Nephron (organoid): Measurements from ENCODE around the gene TELO2.
"Not testable (repeated sequence)": the region's sequence is repeated elsewhere in the genome, so short reads cannot be mapped to it uniquely, and the experiment has no call there.

Experiments
- H3K27ac Mint-ChIP-seq, 3 experiments: 2 replicates each; pipeline ENCODE4 v1.8.0; 2020; ENCODE audit warnings: mixed read lengths in 3 of 3, mild to moderate bottlenecking in 2 of 3, moderate library complexity in 1 of 3
- H3K27me3 Mint-ChIP-seq: 2 replicates; pipeline ENCODE4 v1.8.0; 2021; ENCODE audit warnings: low read depth, mild to moderate bottlenecking, moderate library complexity, mixed read lengths
- H3K36me3 Mint-ChIP-seq: 2 replicates; pipeline ENCODE4 v1.8.0; 2020; ENCODE audit warnings: low read depth, mixed read lengths
- H3K4me1 Mint-ChIP-seq: 2 replicates; pipeline ENCODE4 v1.8.0; 2020; ENCODE audit warnings: mixed read lengths
- H3K4me3 Mint-ChIP-seq, 3 experiments: 2 replicates each; pipeline ENCODE4 v1.8.0; 2020; ENCODE audit warnings: mild to moderate bottlenecking in 3 of 3, mixed read lengths in 3 of 3, moderate library complexity in 2 of 3
- H3K9me3 Mint-ChIP-seq: 2 replicates; pipeline ENCODE4 v1.8.0; 2020; ENCODE audit warnings: mixed read lengths
- TF ChIP-seq, protein P1 (sequence below), 3 experiments: fragments of 200-600 bp; sonication (generic); IDR thresholded peaks; one replicate each; pipeline ENCODE4 v1.5.0; 2021; ENCODE audit warnings: antibody characterized with exemption in 3 of 3; ENCODE audit not compliant: unreplicated experiment in 3 of 3

The TELO2 gene

GRCh38 chr16:1465567-1465915 is 27.6 kb upstream of the TELO2 start:
- Mint-ChIP-seq H3K27me3 (peaks cover 3% of the 10 kb centered on the region), H3K36me3 (peaks cover 4% of the 10 kb centered on the region), H3K4me3 (no peak overlapping the region), H3K4me1 (peaks cover 4% of the 10 kb centered on the region), H3K27ac (no peak overlapping the region), H3K9me3 (no peaks in the 10 kb centered on the region)
- TF ChIP-seq, protein P1, sequence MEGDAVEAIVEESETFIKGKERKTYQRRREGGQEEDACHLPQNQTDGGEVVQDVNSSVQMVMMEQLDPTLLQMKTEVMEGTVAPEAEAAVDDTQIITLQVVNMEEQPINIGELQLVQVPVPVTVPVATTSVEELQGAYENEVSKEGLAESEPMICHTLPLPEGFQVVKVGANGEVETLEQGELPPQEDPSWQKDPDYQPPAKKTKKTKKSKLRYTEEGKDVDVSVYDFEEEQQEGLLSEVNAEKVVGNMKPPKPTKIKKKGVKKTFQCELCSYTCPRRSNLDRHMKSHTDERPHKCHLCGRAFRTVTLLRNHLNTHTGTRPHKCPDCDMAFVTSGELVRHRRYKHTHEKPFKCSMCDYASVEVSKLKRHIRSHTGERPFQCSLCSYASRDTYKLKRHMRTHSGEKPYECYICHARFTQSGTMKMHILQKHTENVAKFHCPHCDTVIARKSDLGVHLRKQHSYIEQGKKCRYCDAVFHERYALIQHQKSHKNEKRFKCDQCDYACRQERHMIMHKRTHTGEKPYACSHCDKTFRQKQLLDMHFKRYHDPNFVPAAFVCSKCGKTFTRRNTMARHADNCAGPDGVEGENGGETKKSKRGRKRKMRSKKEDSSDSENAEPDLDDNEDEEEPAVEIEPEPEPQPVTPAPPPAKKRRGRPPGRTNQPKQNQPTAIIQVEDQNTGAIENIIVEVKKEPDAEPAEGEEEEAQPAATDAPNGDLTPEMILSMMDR (IDR thresholded peaks at IDR 0.05; ENCODE audit: unreplicated experiment in 3 of 3), result no peak

GRCh38 chr16:1466054-1466453 is 27.1 kb upstream of the TELO2 start:
- Mint-ChIP-seq H3K4me3 (no peak overlapping the region), H3K9me3 (no peaks in the 10 kb centered on the region), H3K4me1 (peaks cover 4% of the 10 kb centered on the region), H3K36me3 (peaks cover 4% of the 10 kb centered on the region), H3K27ac (no peak overlapping the region), H3K27me3 (peaks cover 3% of the 10 kb centered on the region)
- TF ChIP-seq, protein P1 (IDR thresholded peaks at IDR 0.05; ENCODE audit: unreplicated experiment in 3 of 3), result no peak

DNA sequence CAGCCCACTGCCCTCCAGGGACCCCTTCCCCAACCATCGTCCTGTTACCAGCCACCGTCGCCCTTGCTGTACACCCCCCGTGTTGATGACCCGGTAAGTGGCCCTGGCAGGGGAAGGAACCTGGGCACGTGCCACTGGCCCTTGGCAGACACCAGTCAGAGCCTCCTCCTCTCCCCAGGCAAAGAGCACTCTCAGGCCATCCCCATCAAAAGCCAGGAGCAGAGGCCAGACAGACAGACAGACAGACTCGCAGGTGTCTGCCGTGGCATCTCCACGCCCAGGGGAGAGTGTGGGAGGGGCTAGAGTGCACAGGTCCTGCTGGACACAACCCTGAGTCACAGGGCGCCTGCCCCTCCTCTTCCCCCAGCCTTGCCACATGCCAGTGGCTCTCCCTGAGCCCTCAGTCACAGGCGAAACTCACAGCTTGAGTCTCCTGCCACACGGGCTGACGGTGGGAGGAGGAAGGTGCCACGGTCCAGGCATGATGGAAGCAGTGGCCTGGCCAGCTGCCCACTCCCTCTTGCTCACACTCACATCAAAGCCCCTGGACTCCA is 26.1 kb upstream of the TELO2 start:
- Mint-ChIP-seq H3K36me3 (peaks cover 4% of the 10 kb centered on the region), H3K4me1 (peaks cover 4% of the 10 kb centered on the region), H3K27ac (no peak overlapping the region), H3K27me3 (peaks cover 3% of the 10 kb centered on the region), H3K4me3 (no peak overlapping the region), H3K9me3 (no peaks in the 10 kb centered on the region)
- TF ChIP-seq, protein P1 (IDR thresholded peaks at IDR 0.05; ENCODE audit: unreplicated experiment in 3 of 3), result no peak

GRCh38 chr16:1468426-1468810 is 24.7 kb upstream of the TELO2 start:
- no peak overlapping the region for H3K4me3 Mint-ChIP-seq
- no peaks in the 10 kb centered on the region for H3K36me3 Mint-ChIP-seq
- H3K4me1 Mint-ChIP-seq, result peaks cover 9% of the 10 kb centered on the region
- no peaks in the 10 kb centered on the region for H3K9me3 Mint-ChIP-seq
- no peak overlapping the region for H3K27ac Mint-ChIP-seq
- peaks cover 3% of the 10 kb centered on the region for H3K27me3 Mint-ChIP-seq
- TF ChIP-seq, protein P1 (IDR thresholded peaks at IDR 0.05; ENCODE audit: unreplicated experiment in 3 of 3), result no peak

GRCh38 chr16:1469141-1469540 is 24.0 kb upstream of the TELO2 start:
- not testable (repeated sequence) for H3K9me3 Mint-ChIP-seq, H3K27me3 Mint-ChIP-seq, H3K4me3 Mint-ChIP-seq, H3K27ac Mint-ChIP-seq, H3K36me3 Mint-ChIP-seq, H3K4me1 Mint-ChIP-seq

DNA sequence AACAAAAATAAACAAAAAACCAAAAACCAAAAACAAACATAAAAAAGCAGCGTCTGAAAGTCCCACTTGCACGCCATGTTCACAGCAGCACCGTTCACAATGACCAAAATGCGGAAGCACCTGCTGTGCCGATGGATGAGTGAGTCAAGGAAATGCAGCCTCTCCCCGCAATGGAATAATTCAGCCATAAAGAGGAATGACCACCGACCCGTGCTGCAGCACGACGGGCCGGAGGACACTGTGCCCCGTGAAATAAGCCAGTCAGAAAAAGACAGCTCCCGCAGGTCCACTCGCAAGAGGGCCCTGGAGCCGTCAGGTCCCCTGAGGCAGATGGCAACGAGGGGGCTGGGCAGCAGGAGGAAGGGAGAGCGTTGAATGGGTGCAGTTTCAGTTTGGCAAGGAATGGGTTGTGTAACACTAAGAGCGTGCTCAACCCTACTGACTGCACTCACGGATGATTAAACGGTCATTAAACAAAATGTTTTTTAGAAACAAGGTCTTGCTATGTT is 23.4 kb upstream of the TELO2 start:
- Mint-ChIP-seq H3K9me3 (no peaks in the 10 kb centered on the region), H3K27me3 (peaks cover 3% of the 10 kb centered on the region), H3K4me3 (peak overlapping the region in 1 of 3 experiments; percentile 48), H3K36me3 (no peaks in the 10 kb centered on the region), H3K4me1 (peaks cover 9% of the 10 kb centered on the region), H3K27ac (peak overlapping the region in 2 of 3 experiments; percentile 7 to 25)
- TF ChIP-seq, protein P1 (IDR thresholded peaks at IDR 0.05; ENCODE audit: unreplicated experiment in 3 of 3), result no peak
